PC-3 (cell line): ENCODE data around the gene TBK1. TPM values are rescaled to one million over a fixed set of nuclear protein-coding genes. Genes with fewer than 3 reads are reported as not detected.

Source experiments
- ATAC-seq: fragments of 200-7000 bp; cut with Tn5 transposase; 2 replicates; pipeline ENCODE4 v1.9.1; 2020; ENCODE audit warnings: mild to moderate bottlenecking, moderate library complexity
- BruUV-seq: library from RNA; stranded (reverse); fragments of 400-500 nt; replicated peaks from 2 replicates; lab custom pipeline; 2021; lab: Mats Ljungman, UMichigan
- CTCF ChIA-PET: fragments of 300-600 bp; sonication (Branson Sonifier 250); formaldehyde crosslinking; loops from one replicate; lab custom pipeline; 2022; ENCODE audit warnings: antibody characterized with exemption; lab: Charles Lee
- POLR2A ChIA-PET: fragments of 300-600 bp; sonication (Branson Sonifier 250); formaldehyde crosslinking; loops from one replicate; lab custom pipeline; 2022; ENCODE audit warnings: antibody characterized with exemption; ENCODE audit not compliant: unreplicated experiment; lab: Charles Lee
- DNase-seq: peaks from one replicate; pipeline ENCODE4 v3.0.0-alpha.2; 2015
- H2AFZ ChIP-seq: fragments of 300-600 bp; sonication (generic); 2 replicates; pipeline ENCODE4 v1.6.0; 2016; ENCODE audit warnings: antibody characterized with exemption, low read length
- H3F3A ChIP-seq: fragments of 300-600 bp; sonication (generic); one replicate; pipeline ENCODE4 v1.6.0; 2017; ENCODE audit warnings: antibody characterized with exemption, low read length, control low read depth, mild to moderate bottlenecking; ENCODE audit not compliant: unreplicated experiment
- H3K27ac ChIP-seq: fragments of 300-600 bp; sonication (generic); 2 replicates; pipeline ENCODE4 v1.5.1; 2016; ENCODE audit warnings: mild to moderate bottlenecking, low read length
- H3K27me3 ChIP-seq: fragments of 300-600 bp; sonication (generic); 2 replicates; pipeline ENCODE4 v1.6.1; 2016; ENCODE audit warnings: low read length, mixed read lengths
- H3K36me3 ChIP-seq: fragments of 300-600 bp; sonication (generic); 2 replicates; pipeline ENCODE4 v1.6.1; 2016; ENCODE audit warnings: low read depth, mixed run types, low read length, mixed read lengths
- H3K4me1 ChIP-seq: fragments of 300-600 bp; sonication (generic); 2 replicates; pipeline ENCODE4 v1.5.1; 2016; ENCODE audit warnings: low read length; ENCODE audit not compliant: insufficient read depth
- H3K4me2 ChIP-seq: fragments of 300-600 bp; sonication (generic); 2 replicates; pipeline ENCODE4 v1.6.0; 2016; ENCODE audit warnings: low read length
- H3K4me3 ChIP-seq: fragments of 300-600 bp; sonication (generic); 2 replicates; pipeline ENCODE4 v1.5.1; 2016; ENCODE audit warnings: mild to moderate bottlenecking, low read length, mixed read lengths
- H3K79me2 ChIP-seq: fragments of 300-600 bp; sonication (generic); 2 replicates; pipeline ENCODE4 v1.6.1; 2017; ENCODE audit warnings: low read length, mixed read lengths
- H3K9ac ChIP-seq: fragments of 300-600 bp; sonication (generic); 2 replicates; pipeline ENCODE4 v1.6.0; 2016; ENCODE audit warnings: mild to moderate bottlenecking, low read length
- H3K9me2 ChIP-seq: fragments of 300-600 bp; sonication (generic); replicated peaks from 2 replicates; pipeline ENCODE4 v1.6.1; 2016; ENCODE audit warnings: mixed run types, low read length, mixed read lengths
- H3K9me3 ChIP-seq: fragments of 300-600 bp; sonication (generic); 2 replicates; pipeline ENCODE4 v1.6.1; 2016; ENCODE audit warnings: low read length, mixed read lengths
- H4K20me1 ChIP-seq: fragments of 300-600 bp; sonication (generic); 2 replicates; pipeline ENCODE4 v1.6.1; 2016; ENCODE audit warnings: low read length, mixed read lengths
- EZH2 ChIP-seq: fragments of 300-600 bp; sonication (generic); IDR thresholded peaks from one replicate; pipeline ENCODE4 v1.6.1; 2017; ENCODE audit warnings: antibody characterized with exemption, mild to moderate bottlenecking, low read length; ENCODE audit not compliant: unreplicated experiment
- EZH2phosphoT487 ChIP-seq: fragments of 300-600 bp; sonication (generic); IDR thresholded peaks from 2 replicates; pipeline ENCODE4 v1.6.1; 2018; ENCODE audit warnings: mild to moderate bottlenecking, antibody characterized with exemption, low read length, borderline replicate concordance
- intact Hi-C: fragments of 100-400 bp; cut with micrococcal nuclease; formaldehyde crosslinking; loops from 2 replicates; pipeline ENCODE4 v1.9.0; 2023
- total RNA-seq: library from RNA; depleted of rRNA; stranded (reverse); fragments of >200 nt; gene quantifications from 2 replicates; pipeline ENCODE4 v1.2.3, GENCODE V29; 2014
- TF ChIP-seq, protein P1 (sequence below): fragments of 300-600 bp; sonication (generic); conservative IDR thresholded peaks from 2 replicates; pipeline ENCODE4 v1.5.1; 2017; ENCODE audit warnings: antibody characterized with exemption, low read depth, mild to moderate bottlenecking, low read length

TBK1 gene
- total RNA-seq, 1 experiment from 2014 or later = 23.7 TPM

GRCh38 chr12:64518396-64518795 lies 66.5 kb downstream of the TBK1 start:
- BruUV-seq = no TSS peak
- Histone ChIP-seq H2AFZ (no peak overlapping the region), H3K4me1 (no peaks in the 10 kb centered on the region), H3K4me2 (no peak overlapping the region), H3F3A (no peaks in the 10 kb centered on the region), H3K4me3 (no peak overlapping the region), H3K9ac (no peak overlapping the region), H3K36me3 (no peaks in the 10 kb centered on the region), H3K79me2 (no peaks in the 10 kb centered on the region), H4K20me1 (no peaks in the 10 kb centered on the region), H3K9me2 (no peaks in the 10 kb centered on the region), H3K9me3 (no peaks in the 10 kb centered on the region), H3K27ac (no peak overlapping the region), H3K27me3 (no peaks in the 10 kb centered on the region)
- ChIA-PET POLR2A (no interaction called here), CTCF (no interaction called here)
- ATAC-seq = no peak
- TF ChIP-seq, protein P1, sequence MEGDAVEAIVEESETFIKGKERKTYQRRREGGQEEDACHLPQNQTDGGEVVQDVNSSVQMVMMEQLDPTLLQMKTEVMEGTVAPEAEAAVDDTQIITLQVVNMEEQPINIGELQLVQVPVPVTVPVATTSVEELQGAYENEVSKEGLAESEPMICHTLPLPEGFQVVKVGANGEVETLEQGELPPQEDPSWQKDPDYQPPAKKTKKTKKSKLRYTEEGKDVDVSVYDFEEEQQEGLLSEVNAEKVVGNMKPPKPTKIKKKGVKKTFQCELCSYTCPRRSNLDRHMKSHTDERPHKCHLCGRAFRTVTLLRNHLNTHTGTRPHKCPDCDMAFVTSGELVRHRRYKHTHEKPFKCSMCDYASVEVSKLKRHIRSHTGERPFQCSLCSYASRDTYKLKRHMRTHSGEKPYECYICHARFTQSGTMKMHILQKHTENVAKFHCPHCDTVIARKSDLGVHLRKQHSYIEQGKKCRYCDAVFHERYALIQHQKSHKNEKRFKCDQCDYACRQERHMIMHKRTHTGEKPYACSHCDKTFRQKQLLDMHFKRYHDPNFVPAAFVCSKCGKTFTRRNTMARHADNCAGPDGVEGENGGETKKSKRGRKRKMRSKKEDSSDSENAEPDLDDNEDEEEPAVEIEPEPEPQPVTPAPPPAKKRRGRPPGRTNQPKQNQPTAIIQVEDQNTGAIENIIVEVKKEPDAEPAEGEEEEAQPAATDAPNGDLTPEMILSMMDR = no peak
- TF ChIP-seq EZH2 = no peak
- TF ChIP-seq EZH2phosphoT487 = no peak
- intact Hi-C loops = no loop called here
- no peak for DNase-seq

DNA sequence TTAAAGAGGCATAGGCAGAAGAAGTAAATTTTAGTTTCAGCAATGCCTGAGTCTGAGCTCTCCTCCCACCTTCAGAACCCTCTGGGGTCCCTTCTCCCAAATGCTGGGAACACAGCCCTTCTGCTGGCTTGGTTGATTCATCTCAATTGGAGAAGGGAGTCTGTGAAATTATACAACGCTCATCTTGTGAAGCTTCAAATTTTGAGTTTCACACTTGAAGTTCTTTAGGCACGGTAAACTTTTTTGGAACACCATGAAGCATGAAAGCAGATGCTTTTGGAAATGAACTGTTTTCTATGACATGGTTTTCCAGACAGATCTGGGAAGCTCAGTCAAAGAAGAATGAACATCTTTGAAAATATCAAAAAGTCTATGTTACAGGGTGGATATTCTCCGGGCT lies 69.9 kb downstream of the TBK1 start:
- Histone ChIP-seq H3K79me2 (no peaks in the 10 kb centered on the region), H3K4me2 (no peak overlapping the region), H2AFZ (no peak overlapping the region), H3F3A (no peaks in the 10 kb centered on the region), H3K9me3 (no peaks in the 10 kb centered on the region), H3K36me3 (no peaks in the 10 kb centered on the region), H3K4me3 (no peak overlapping the region), H3K9me2 (no peaks in the 10 kb centered on the region), H4K20me1 (no peaks in the 10 kb centered on the region), H3K27ac (no peak overlapping the region), H3K9ac (no peak overlapping the region), H3K27me3 (no peaks in the 10 kb centered on the region), H3K4me1 (no peaks in the 10 kb centered on the region)
- TF ChIP-seq, protein P1 = no peak
- TF ChIP-seq EZH2phosphoT487 (no peak), EZH2 (no peak)
- ChIA-PET CTCF (no interaction called here), POLR2A (no interaction called here)
- ATAC-seq = no peak
- DNase-seq = no peak
- intact Hi-C loops = no loop called here
- BruUV-seq = no TSS peak

GRCh38 chr12:64522316-64522715 lies 70.4 kb downstream of the TBK1 start:
- DNase-seq (no peak), ATAC-seq (no peak)
- BruUV-seq = no TSS peak
- ChIA-PET POLR2A (no interaction called here), CTCF (no interaction called here)
- intact Hi-C loops = no loop called here
- Histone ChIP-seq H3K27me3 (no peaks in the 10 kb centered on the region), H3K4me2 (no peak overlapping the region), H4K20me1 (no peaks in the 10 kb centered on the region), H3K9me3 (no peaks in the 10 kb centered on the region), H3K4me1 (no peaks in the 10 kb centered on the region), H3K79me2 (no peaks in the 10 kb centered on the region), H3K4me3 (no peak overlapping the region), H3F3A (no peaks in the 10 kb centered on the region), H2AFZ (no peak overlapping the region), H3K27ac (no peak overlapping the region), H3K9me2 (no peaks in the 10 kb centered on the region), H3K9ac (no peak overlapping the region), H3K36me3 (no peaks in the 10 kb centered on the region)
- TF ChIP-seq EZH2 = no peak
- no peak for TF ChIP-seq EZH2phosphoT487
- TF ChIP-seq, protein P1 = no peak
